Fibroblast of skin of scalp (primary cell): ENCODE results near the gene JAKMIP3.

Experiments
- DNase-seq: peaks from one replicate; pipeline ENCODE4 v3.0.0-alpha.2; 2013

The JAKMIP3 gene

GRCh38 chr10:132043861-132044695 lies 21.7 kb upstream of the JAKMIP3 start:
- no peak for DNase-seq

GRCh38 chr10:132044803-132045202 lies 20.9 kb upstream of the JAKMIP3 start:
- DNase-seq = no peak

- no peak for DNase-seq
These were observed 20.4 kb upstream of the JAKMIP3 start for GRCh38 chr10:132045324-132045723.

- no peak for DNase-seq
These were observed 18.0 kb upstream of the JAKMIP3 start for GRCh38 chr10:132047575-132048293.

GRCh38 chr10:132048294-132048667 lies 17.5 kb upstream of the JAKMIP3 start:
- no peak for DNase-seq

GRCh38 chr10:132050191-132050590 lies 15.6 kb upstream of the JAKMIP3 start:
- DNase-seq = no peak

GRCh38 chr10:132052124-132052523 lies 13.6 kb upstream of the JAKMIP3 start:
- no peak for DNase-seq

- peak; percentile 6 for DNase-seq
These were observed 11.2 kb upstream of the JAKMIP3 start for GRCh38 chr10:132054564-132054963.

GRCh38 chr10:132055616-132056015 lies 10.1 kb upstream of the JAKMIP3 start:
- no peak for DNase-seq

- no peak for DNase-seq
These were observed 9.1 kb upstream of the JAKMIP3 start for GRCh38 chr10:132056663-132057062.

- no peak for DNase-seq
These were observed 8.5 kb upstream of the JAKMIP3 start for GRCh38 chr10:132057191-132057681.

- DNase-seq = no peak
These were observed 7.5 kb upstream of the JAKMIP3 start for GRCh38 chr10:132058111-132058745.

- DNase-seq = no peak
These were observed 6.7 kb upstream of the JAKMIP3 start for GRCh38 chr10:132058793-132059759.

GRCh38 chr10:132059760-132060508 lies 5.8 kb upstream of the JAKMIP3 start:
- no peak for DNase-seq

- no peak for DNase-seq
These were observed 4.7 kb upstream of the JAKMIP3 start for GRCh38 chr10:132061030-132061429.

GRCh38 chr10:132061465-132061864 lies 4.3 kb upstream of the JAKMIP3 start:
- DNase-seq = no peak

- DNase-seq = no peak
These were observed 3.6 kb upstream of the JAKMIP3 start for GRCh38 chr10:132062116-132062515.

GRCh38 chr10:132062641-132063390 lies 2.9 kb upstream of the JAKMIP3 start:
- DNase-seq = no peak

GRCh38 chr10:132063432-132063831 lies 2.3 kb upstream of the JAKMIP3 start:
- DNase-seq = no peak

GRCh38 chr10:132064082-132064755 lies 1.5 kb upstream of the JAKMIP3 start:
- DNase-seq = no peak
